ENCODE measurements around the gene ANTKMT.
A peak's percentile ranks its signal among the peaks of the same experiment; 100 is the strongest.

Gene ANTKMT

GRCh38 chr16:700684-701584 is 20.0 kb upstream of the ANTKMT start:
- DNase-seq: no peak

GRCh38 chr16:702341-702740 is 18.6 kb upstream of the ANTKMT start:
- DNase-seq: no peak

GRCh38 chr16:703406-703805 is 17.5 kb upstream of the ANTKMT start:
- no peak for DNase-seq

GRCh38 chr16:704047-704446 is 16.9 kb upstream of the ANTKMT start:
- DNase-seq: no peak

- no peak for DNase-seq
Observed at GRCh38 chr16:704552-705380, 16.2 kb upstream of the ANTKMT start.

GRCh38 chr16:705431-706188 is 15.3 kb upstream of the ANTKMT start, which contains the start of gene FBXL16:
Gene FBXL16, minus strand, starts transcription at chr16:705801. Its CDS starts 8,396 bp downstream, at chr16:697405.
- no peak for DNase-seq

- no peak for DNase-seq
Observed at GRCh38 chr16:706189-707061, 14.5 kb upstream of the ANTKMT start.

- no peak for DNase-seq
Observed at GRCh38 chr16:707062-707538, 13.8 kb upstream of the ANTKMT start.

GRCh38 chr16:708019-708418 is 12.9 kb upstream of the ANTKMT start:
- DNase-seq: no peak

GRCh38 chr16:708959-709358 is 12.0 kb upstream of the ANTKMT start:
- DNase-seq: no peak

- peak; percentile 65 for DNase-seq
Observed at GRCh38 chr16:709566-710499, 11.1 kb upstream of the ANTKMT start.

- DNase-seq: no peak
Observed at GRCh38 chr16:710500-711075, 10.4 kb upstream of the ANTKMT start.

GRCh38 chr16:711084-711483 is 9.9 kb upstream of the ANTKMT start:
- no peak for DNase-seq

- DNase-seq: peak; percentile 79
Observed at GRCh38 chr16:711548-712320, 9.2 kb upstream of the ANTKMT start.

GRCh38 chr16:712740-713250 is 8.2 kb upstream of the ANTKMT start:
- DNase-seq: peak; percentile 74

GRCh38 chr16:714079-714478 is 6.9 kb upstream of the ANTKMT start:
- DNase-seq: no peak

GRCh38 chr16:714558-715476 is 6.1 kb upstream of the ANTKMT start, which contains the start of gene METRN:
Gene METRN, plus strand, starts transcription at chr16:715118. Its CDS starts 172 bp downstream, at chr16:715290.
- peak; percentile 95 for DNase-seq
